Right lobe of liver (tissue), 4 donors: ENCODE measurements around the gene CTNND2.

Experiments
- POLR2A ChIP-seq: fragments of 450-650 bp; IDR thresholded peaks from one replicate; pipeline ENCODE4 v1.6.1; 2017; ENCODE audit warnings: antibody characterized with exemption, mild to moderate bottlenecking
- TF ChIP-seq, protein P1 (sequence below), 4 donors: fragments of 200-600 bp in 3 of 4; fragments of 450-650 bp in 1 of 4; IDR thresholded peaks; one replicate each; pipeline versions ENCODE4 v1.5.1 to v1.8.0; 2016 to 2022; ENCODE audit warnings: antibody characterized with exemption in 4 of 4, mild to moderate bottlenecking in 2 of 4
- donor health status: DM: no; HTN: no; CAD: no.
- donor health status: DM: no; HTN: no; CAD: no.
- donor health status: DM: no; HTN: yes; CAD: no.

DNA sequence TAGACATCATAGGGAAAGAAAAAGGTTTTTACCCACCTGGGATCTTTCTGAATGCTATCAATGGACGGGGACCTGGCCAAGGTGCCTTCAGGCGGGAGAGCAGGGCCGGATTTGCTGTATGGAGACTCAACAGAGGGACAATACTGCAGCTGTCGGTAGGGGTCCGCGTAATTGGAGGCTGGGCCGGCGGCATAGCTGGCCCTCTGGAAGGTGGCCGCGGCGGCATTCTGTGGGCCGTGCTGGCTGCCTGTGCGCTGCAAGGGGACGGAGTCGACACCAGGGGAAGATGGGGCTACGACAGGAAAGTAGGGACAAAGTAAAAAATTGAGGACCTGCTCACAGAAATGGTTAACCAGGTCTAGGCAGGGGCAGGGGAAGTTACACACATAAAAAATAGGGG, 557.9 kb downstream of the CTNND2 start:
- TF ChIP-seq, protein P1, sequence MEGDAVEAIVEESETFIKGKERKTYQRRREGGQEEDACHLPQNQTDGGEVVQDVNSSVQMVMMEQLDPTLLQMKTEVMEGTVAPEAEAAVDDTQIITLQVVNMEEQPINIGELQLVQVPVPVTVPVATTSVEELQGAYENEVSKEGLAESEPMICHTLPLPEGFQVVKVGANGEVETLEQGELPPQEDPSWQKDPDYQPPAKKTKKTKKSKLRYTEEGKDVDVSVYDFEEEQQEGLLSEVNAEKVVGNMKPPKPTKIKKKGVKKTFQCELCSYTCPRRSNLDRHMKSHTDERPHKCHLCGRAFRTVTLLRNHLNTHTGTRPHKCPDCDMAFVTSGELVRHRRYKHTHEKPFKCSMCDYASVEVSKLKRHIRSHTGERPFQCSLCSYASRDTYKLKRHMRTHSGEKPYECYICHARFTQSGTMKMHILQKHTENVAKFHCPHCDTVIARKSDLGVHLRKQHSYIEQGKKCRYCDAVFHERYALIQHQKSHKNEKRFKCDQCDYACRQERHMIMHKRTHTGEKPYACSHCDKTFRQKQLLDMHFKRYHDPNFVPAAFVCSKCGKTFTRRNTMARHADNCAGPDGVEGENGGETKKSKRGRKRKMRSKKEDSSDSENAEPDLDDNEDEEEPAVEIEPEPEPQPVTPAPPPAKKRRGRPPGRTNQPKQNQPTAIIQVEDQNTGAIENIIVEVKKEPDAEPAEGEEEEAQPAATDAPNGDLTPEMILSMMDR (IDR thresholded peaks at IDR 0.05) = no peak
- TF ChIP-seq POLR2A = no peak
